ENCODE data around the gene CHCHD6.

CHCHD6 gene

DNA sequence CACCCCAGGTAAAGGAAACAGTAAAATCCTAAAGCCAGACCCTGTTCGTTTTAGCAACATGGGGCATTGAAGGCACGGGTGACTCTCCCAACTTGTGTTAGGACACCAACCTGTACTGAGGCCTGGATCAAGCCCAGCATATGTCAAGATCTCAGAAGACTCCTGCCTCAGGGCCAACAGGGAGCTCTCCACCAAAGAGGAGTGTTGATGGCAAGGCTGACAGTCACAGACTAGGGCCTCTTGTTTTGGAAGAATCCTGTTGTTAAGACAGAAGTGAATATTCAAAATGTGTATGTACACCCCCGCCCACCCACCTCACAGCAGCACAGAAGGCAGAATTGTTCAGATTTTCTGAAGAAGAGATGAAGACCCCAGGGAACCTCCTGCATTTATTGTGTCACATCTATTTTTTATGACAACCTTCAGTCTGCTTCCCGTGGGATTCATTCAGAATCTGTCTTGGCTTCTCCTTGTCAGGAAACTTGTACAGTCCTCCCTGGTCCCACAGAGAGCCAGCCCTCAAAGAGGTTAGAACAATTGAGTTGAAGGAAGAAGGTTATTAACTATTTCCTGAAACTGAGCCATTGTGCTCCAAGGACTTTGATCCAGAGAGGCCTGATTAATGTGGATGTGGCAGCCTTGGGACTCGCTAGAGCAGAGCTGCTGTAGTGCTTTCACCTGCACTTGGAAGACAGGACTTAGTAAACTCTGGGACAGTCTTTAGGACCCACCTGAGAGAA, 217.2 kb downstream of the CHCHD6 start:
- DNase-seq: no peak

GRCh38 chr3:126922466-126922865, 218.4 kb downstream of the CHCHD6 start:
- no peak for DNase-seq

DNA sequence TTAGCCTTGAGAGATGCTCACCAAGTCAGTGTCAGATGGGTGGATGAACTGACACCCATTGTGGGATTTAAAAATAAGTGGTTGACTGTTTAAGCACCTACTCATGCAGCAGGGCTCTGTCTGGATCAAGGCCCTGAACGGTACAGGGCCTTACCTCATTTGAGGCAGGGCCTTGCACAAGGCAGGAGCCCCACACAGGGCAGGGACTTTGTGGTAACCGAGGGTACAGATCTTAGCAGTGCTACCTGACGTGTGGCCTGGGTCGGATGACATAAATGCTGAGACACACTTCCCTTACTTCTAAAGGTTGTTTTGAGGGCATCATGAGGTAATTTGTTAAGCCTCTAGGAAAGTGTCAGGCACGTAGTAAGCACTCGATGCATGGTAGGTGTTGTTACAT, 219.4 kb downstream of the CHCHD6 start:
- DNase-seq: no peak

- no peak for DNase-seq
Measured at GRCh38 chr3:126923895-126924294, 219.9 kb downstream of the CHCHD6 start.

DNA sequence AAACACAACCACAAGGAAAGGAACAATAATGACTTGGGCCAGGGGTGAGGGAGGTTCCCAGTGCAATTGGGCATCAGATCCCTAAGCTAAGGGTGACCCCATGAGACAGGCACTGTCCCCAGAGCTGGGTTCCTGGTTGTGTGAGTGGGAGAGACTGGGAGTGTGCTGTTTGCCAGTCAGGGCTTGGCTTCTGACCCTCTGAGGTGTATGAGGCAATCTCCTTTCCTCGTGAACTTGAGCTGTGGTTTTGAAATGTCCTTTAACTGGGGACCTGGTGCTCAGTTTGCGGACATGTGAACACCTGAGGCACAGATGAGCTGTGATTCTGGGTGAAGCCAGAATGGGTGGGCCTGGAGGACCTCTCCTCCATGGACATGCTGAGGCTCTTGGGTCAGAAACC, 220.4 kb downstream of the CHCHD6 start:
- DNase-seq: no peak

GRCh38 chr3:126925411-126926171, 221.6 kb downstream of the CHCHD6 start:
- peak in 7 of 56 donors; percentile 16 to 38 (median 22) for DNase-seq

DNA sequence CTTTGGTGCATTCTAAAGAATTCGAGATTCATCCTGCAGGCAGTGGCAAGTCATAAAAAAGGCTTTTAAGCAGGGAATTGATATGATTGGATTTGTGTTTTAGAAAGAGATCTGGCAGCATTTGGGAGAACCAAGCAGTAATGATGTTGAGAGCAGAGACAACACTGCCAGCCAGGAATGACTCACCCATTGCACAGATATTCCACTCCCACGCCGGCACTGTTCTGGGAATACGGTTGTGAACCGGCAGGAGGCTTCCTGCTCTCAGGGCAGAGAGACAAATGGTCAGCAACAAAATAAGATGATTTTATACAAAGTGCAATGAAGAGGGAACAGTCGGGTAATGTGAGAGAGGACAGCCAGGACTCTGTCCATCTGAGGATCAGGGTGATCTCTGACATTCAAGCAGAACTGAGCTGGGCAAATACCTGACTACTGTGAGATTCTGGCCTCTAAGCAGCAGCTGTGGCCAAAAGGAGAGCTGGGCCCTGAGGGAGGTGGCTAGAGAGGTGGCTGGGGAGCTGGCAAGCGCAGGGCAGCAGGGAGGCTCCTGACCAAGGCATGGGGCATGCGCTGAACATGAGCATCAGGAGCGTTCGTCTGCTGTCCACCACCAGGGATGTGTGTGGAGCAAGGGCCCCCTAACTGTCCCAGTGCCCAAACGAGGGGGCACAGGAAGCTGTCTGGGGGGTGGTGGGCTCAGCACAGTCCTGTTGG, 222.8 kb downstream of the CHCHD6 start:
- DNase-seq: peak in 20 of 56 donors; percentile 7 to 71 (median 37)

DNA sequence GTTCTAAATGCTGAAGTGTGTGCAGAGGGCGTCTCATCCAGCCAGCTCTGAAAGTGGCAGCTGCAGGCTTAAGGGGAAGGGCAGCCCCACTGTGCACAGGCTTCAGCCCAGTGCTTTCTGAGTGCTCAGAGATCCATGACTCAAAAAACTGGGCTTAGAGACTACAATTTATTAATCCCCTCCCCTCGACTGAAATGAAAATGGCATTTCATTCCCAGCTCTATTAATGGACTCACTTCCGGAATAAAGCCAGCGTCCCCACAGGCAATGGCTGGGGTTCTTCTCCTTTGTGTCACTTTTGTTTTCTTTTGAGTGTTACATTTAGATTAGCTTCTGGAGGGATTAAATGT, 223.3 kb downstream of the CHCHD6 start:
- DNase-seq: no peak

DNA sequence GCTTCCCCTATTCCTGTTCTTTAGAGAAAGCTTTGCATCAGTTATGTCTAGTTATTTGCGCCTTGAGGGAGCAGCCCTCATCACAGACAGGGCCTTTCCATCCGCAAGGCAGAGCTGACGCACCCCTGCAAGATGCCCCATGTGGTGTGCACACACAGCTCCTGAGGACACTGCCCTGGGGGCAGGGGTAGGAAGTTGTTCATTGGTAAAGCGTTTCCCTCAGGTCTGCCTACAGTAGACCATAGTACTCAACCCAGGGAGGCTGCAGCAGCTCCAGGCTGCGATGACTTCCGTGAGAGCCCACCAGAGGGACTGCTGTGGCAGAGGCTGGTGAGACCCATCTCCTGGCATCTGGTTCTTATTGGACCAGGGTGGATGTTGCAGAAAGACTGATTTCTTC, 223.8 kb downstream of the CHCHD6 start:
- no peak for DNase-seq

- DNase-seq: no peak
Measured at GRCh38 chr3:126928921-126929474, 225.0 kb downstream of the CHCHD6 start.

DNA sequence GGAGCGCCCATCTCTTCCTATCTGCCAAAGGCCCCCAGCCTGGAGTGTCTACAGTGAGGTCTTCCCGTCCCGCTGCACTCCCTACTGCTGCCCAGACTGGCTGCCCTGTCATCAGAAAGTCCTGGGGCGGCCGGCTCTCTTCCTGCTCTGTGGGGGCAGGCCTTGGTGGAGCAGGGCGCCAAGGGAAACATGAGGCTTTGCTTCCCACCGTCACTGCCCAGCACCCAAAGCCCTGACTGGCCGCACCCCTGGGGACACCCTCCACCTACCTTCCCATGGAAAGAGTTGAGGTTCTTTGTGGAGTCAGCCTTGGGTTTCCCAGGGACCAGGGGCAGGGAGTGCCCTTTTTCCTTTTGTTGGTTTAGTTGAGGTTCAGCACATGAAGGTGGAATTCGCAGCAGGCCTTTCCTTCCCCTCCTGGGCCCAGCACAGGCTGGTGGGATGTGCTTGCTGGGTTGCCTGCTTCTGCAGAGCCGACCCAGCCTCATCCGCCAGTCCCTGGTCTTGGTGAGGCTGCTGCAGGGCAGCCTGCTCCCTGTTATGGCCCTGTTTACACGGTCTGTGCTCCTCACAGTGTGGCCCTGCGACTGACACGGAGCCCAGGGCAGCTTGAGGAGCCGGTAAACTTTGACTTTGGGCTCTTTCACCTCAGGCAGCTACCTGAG, 227.0 kb downstream of the CHCHD6 start:
- DNase-seq: no peak

DNA sequence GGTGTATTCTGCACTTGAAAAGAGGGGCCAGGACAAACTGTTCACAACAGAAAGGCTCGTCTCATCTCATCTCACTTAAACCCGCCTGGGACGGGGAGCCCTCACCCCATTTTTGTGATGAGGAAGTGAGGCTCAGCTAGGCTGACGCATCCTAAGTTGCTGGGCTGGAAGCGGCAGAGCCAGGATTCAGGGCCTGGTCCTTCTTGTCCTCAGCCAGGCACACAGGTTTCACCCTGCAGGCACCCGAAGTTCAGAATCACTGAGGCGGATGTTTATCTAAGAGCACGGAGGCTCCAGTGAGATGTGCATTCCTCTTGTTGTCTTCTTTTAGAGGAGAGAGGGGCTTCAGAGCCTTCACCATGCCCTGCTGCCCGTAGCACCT, 227.8 kb downstream of the CHCHD6 start:
- DNase-seq: no peak

- peak in 1 of 56 donors; percentile 7 for DNase-seq
Measured at GRCh38 chr3:126932188-126932931, 228.3 kb downstream of the CHCHD6 start.

- peak in 1 of 56 donors; percentile 13 for DNase-seq
Measured at GRCh38 chr3:126934031-126934531, 230.0 kb downstream of the CHCHD6 start.

- no peak for DNase-seq
Measured at GRCh38 chr3:126934991-126935390, 231.0 kb downstream of the CHCHD6 start.

- DNase-seq: no peak
Measured at GRCh38 chr3:126935756-126936509, 231.9 kb downstream of the CHCHD6 start.

DNA sequence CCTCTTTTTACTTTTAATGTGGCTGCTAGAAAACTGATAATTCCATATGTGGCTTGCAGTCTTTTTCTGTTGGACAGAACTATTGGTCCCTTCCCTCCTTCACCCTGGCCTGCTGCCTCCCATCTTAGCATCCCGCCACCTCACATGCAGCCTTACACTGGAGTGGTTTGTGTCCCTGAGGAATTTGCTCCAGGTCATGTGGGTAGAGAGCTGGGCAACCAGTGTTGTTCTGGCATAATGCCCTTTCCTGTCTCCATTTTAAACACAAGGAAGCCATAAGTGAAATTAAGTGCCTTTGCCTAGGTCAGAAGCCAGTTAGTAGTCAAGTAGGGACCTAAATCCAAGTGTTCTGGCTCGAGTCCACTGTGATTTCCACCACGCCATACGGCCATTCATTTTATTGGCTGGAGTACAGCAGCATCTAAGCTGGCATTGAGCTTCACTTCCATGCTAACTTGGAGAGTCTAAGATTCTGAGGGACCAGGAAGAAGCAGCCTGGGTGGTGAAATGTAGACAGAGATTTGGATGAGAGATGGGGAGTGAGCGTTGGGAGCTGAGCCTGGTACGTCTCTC, 232.9 kb downstream of the CHCHD6 start:
- DNase-seq: no peak

DNA sequence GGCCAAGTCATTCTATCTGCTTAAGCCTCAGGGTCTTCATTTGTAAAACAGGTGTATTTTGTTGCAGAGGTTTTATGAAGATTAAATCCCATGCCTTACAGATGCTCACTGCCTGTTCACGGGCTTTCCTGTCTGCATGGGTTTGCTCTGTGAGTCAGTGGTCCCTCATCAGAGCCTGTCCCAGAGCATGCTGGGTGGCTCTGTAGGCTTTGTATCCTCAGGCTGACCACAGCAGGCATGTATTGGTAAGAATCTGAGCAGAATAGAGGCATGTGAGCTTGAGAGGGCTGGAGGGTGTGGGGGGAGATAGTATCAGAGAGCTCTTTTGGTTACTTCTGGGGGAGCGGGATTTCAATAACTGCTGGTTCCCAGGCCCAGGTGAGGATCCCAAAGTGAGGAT, 233.5 kb downstream of the CHCHD6 start:
- DNase-seq: no peak

GRCh38 chr3:126937973-126938372, 233.9 kb downstream of the CHCHD6 start:
- DNase-seq: peak in 2 of 56 donors; percentile 26 to 39

All from nucleus accumbens (tissue), 56 donors.